SU-DHL-6 (cell line): ENCODE results near the gene TSPO.

Experiments used
- CTCF ChIP-seq: fragments of 200-600 bp; sonication (generic); IDR thresholded peaks from one replicate; pipeline ENCODE4 v1.5.1; 2017; ENCODE audit warnings: antibody characterized with exemption, mild to moderate bottlenecking, low read length, moderate library complexity; ENCODE audit not compliant: insufficient read depth, poor library complexity, severe bottlenecking
- EZH2phosphoT487 ChIP-seq: fragments of 200-600 bp; sonication (generic), shearing (Covaris generic); conservative IDR thresholded peaks from 2 replicates; pipeline ENCODE4 v1.6.1; 2018; ENCODE audit warnings: mild to moderate bottlenecking, antibody characterized with exemption, low read length, moderate library complexity, mixed read lengths

GRCh38 chr22:43114958-43115357 is 36.4 kb upstream of the TSPO start:
- no peak for TF ChIP-seq CTCF
- no peak for TF ChIP-seq EZH2phosphoT487
